Peyer's patch (tissue), 4 donors: ENCODE measurements around the gene ELK3.

Experiments used
- CTCF ChIP-seq, 6 experiments: fragments of 450-650 bp in 4 of 6; fragments of 200-600 bp in 2 of 6; sonication (generic) in 1 of 6; IDR thresholded peaks; one replicate each; pipeline ENCODE4 v1.5.1; 2017 to 2019; ENCODE audit warnings: antibody characterized with exemption in 6 of 6, mild to moderate bottlenecking in 3 of 6, moderate library complexity in 1 of 6
- POLR2A ChIP-seq, 2 donors: fragments of 450-650 bp; IDR thresholded peaks; one replicate each; pipeline ENCODE4 v1.5.1; 2017; ENCODE audit warnings: antibody characterized with exemption in 2 of 2, mild to moderate bottlenecking in 2 of 2, moderate library complexity in 2 of 2

GRCh38 chr12:96289067-96289466 is 94.9 kb downstream of the ELK3 start:
- no peak for TF ChIP-seq CTCF (IDR thresholded peaks at IDR 0.05)
- TF ChIP-seq POLR2A (IDR thresholded peaks at IDR 0.05) = no peak
